Natural killer cell (primary cell): Measurements from ENCODE around the gene MYF5. TPM values are rescaled to one million over a fixed set of nuclear protein-coding genes. Genes with fewer than 3 reads are reported as not detected.
"Not testable (repeated sequence)": the region's sequence is repeated elsewhere in the genome, so short reads cannot be mapped to it uniquely, and the experiment has no call there.

Experiments used
- ATAC-seq, 3 donors: fragments of 150-1000 bp in 2 of 3; fragments of 200-7000 bp in 1 of 3; cut with Tn5 transposase; 1 replicate in 1 of 3; 2 replicates in 2 of 3; pipeline ENCODE4 v1.10.0; 2021; ENCODE audit warnings: mild to moderate bottlenecking in 2 of 3, moderate library complexity in 2 of 3
- DNase-seq, 2 donors: peaks; one replicate each; pipeline versions ENCODE4 v3.0.0 to v3.0.0-alpha.2; 2013 to 2021; ENCODE audit warnings: mixed read lengths in 1 of 2
- H3K27ac ChIP-seq: one replicate; pipeline ENCODE4 v1.5.1; 2013; ENCODE audit warnings: mild to moderate bottlenecking, low read length
- H3K27me3 ChIP-seq: one replicate; pipeline ENCODE4 v1.6.1; 2013; ENCODE audit warnings: low read length; ENCODE audit not compliant: control insufficient read depth, insufficient read depth
- H3K36me3 ChIP-seq: one replicate; pipeline ENCODE4 v1.6.1; 2013; ENCODE audit warnings: low read length; ENCODE audit not compliant: control insufficient read depth, insufficient read depth
- H3K4me1 ChIP-seq: one replicate; pipeline ENCODE4 v1.6.1; 2013; ENCODE audit warnings: low read length; ENCODE audit not compliant: control insufficient read depth, insufficient read depth
- H3K4me3 ChIP-seq: one replicate; pipeline ENCODE4 v1.5.1; 2013; ENCODE audit warnings: low read length
- H3K9me3 ChIP-seq: one replicate; pipeline ENCODE4 v1.6.1; 2013; ENCODE audit warnings: low read length; ENCODE audit not compliant: control insufficient read depth, insufficient read depth
- H3K27ac Mint-ChIP-seq, 2 donors: one replicate each; pipeline ENCODE4 v1.8.0; 2022; ENCODE audit warnings: mild to moderate bottlenecking in 2 of 2, mixed read lengths in 2 of 2, moderate library complexity in 1 of 2
- H3K27me3 Mint-ChIP-seq, 2 donors: one replicate each; pipeline ENCODE4 v1.8.0; 2022; ENCODE audit warnings: low read depth in 2 of 2, mixed read lengths in 2 of 2
- H3K36me3 Mint-ChIP-seq: one replicate; pipeline ENCODE4 v1.8.0; 2022; ENCODE audit warnings: mixed read lengths
- H3K4me1 Mint-ChIP-seq, 2 donors: one replicate each; pipeline ENCODE4 v1.8.0; 2022; ENCODE audit warnings: mixed read lengths in 2 of 2
- H3K4me3 Mint-ChIP-seq: one replicate; pipeline ENCODE4 v1.8.0; 2022; ENCODE audit warnings: mild to moderate bottlenecking, moderate library complexity, mixed read lengths
- H3K9me3 Mint-ChIP-seq, 2 donors: one replicate each; pipeline ENCODE4 v1.8.0; 2022; ENCODE audit warnings: mixed read lengths in 2 of 2
- CTCF ChIP-seq: fragments of 200-600 bp; IDR thresholded peaks from one replicate; pipeline ENCODE4 v1.8.0; 2022; ENCODE audit warnings: antibody characterized with exemption
- WGBS: methylation state at CpG from one replicate; pipeline ENCODE4 v1.1.7; 2013; ENCODE audit warnings: missing lambda C conversion rate; ENCODE audit not compliant: insufficient coverage; 5-methylcytosine and 5-hydroxymethylcytosine counted together
- intact Hi-C: fragments of 100-400 bp; cut with micrococcal nuclease; formaldehyde crosslinking; loops from one replicate; pipeline ENCODE4 v1.14.2; 2022
- total RNA-seq, 4 donors: library from RNA; stranded (reverse); fragments of 120-200 nt in 1 of 4; gene quantifications; one replicate each; pipeline versions ENCODE4 v1.2.3 to v1.2.4, GENCODE V29; 2013 to 2022

MYF5 gene
- not detected for total RNA-seq
- total RNA-seq (2013) = not detected

GRCh38 chr12:80716696-80717469 lies at the start of gene MYF5:
Gene MYF5, plus strand, starts transcription at chr12:80716912. Its CDS starts 152 bp downstream, at chr12:80717064.
- DNase-seq = no peak
- 29% methylated on average over 45 of the region's 45 CpGs for WGBS
- H3K4me1 ChIP-seq = no peaks in the 10 kb centered on the region
- no peaks in the 10 kb centered on the region for H3K27me3 ChIP-seq
- Mint-ChIP-seq H3K4me1 (no peaks in the 10 kb centered on the region), H3K36me3 (peaks cover 13% of the 10 kb centered on the region), H3K27me3 (peaks cover 17 to 34% of the 10 kb centered on the region in 2 donors), H3K27ac (no peak within 1 kb of the TSS), H3K4me3 (no peak within 1 kb of the TSS), H3K9me3 (peaks cover 0 to 4% of the 10 kb centered on the region in 2 donors)
- no peak for TF ChIP-seq CTCF
- no peak within 1 kb of the TSS for H3K27ac ChIP-seq
- no peak for ATAC-seq
- H3K36me3 ChIP-seq = no peaks in the 10 kb centered on the region
- intact Hi-C loops = no loop called here
- H3K9me3 ChIP-seq = no peaks in the 10 kb centered on the region
- H3K4me3 ChIP-seq = no peak within 1 kb of the TSS

- intact Hi-C loops = no loop called here
- no peak overlapping the region for H3K27ac ChIP-seq
- no peak for ATAC-seq
- Mint-ChIP-seq H3K9me3 (peaks cover 15 to 19% of the 10 kb centered on the region in 2 donors), H3K27me3 (no peaks in the 10 kb centered on the region), H3K27ac (no peak overlapping the region), H3K4me1 (no peaks in the 10 kb centered on the region), H3K4me3 (no peak overlapping the region), H3K36me3 (no peaks in the 10 kb centered on the region)
- no peak overlapping the region for H3K4me3 ChIP-seq
- H3K4me1 ChIP-seq = no peaks in the 10 kb centered on the region
- TF ChIP-seq CTCF = no peak
- DNase-seq = no peak
- H3K9me3 ChIP-seq = no peaks in the 10 kb centered on the region
- whole genome bisulfite sequencing = 65% methylated on average over 4 of the region's 5 CpGs
- no peaks in the 10 kb centered on the region for H3K27me3 ChIP-seq
- H3K36me3 ChIP-seq = no peaks in the 10 kb centered on the region
These were observed 46.5 kb upstream of the MYF5 start for GRCh38 chr12:80670214-80670613.

- H3K4me3 ChIP-seq, H3K27ac Mint-ChIP-seq, H3K9me3 ChIP-seq, DNase-seq, H3K27me3 ChIP-seq, H3K27ac ChIP-seq, H3K36me3 Mint-ChIP-seq, H3K27me3 Mint-ChIP-seq, H3K4me3 Mint-ChIP-seq, ATAC-seq, H3K4me1 Mint-ChIP-seq, H3K36me3 ChIP-seq, H3K4me1 ChIP-seq, intact Hi-C loops, H3K9me3 Mint-ChIP-seq: not testable (repeated sequence)
- 92% methylated on average over 13 of the region's 13 CpGs for WGBS
These were observed 40.6 kb upstream of the MYF5 start for GRCh38 chr12:80676042-80676636.

DNA sequence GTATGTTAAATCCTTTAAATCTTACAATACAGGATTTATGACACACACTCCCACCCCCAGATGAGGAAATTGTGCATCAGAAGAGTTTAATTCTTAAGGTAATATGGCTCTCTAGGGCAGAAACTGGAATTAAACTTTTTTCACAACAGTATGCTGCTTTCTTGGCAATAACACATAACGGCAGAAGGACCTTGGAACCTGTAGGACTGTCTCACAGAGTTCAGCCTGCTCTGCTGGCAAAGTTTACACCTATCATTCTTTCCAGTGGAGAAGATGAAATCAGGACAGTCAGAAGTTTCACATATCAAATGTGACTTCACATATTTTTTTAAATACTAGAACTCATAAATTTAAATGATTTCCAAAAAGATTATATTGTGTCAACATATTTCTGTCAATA lies 39.9 kb upstream of the MYF5 start:
- Mint-ChIP-seq H3K27me3 (no peaks in the 10 kb centered on the region), H3K36me3 (no peaks in the 10 kb centered on the region), H3K27ac (no peak overlapping the region), H3K4me3 (no peak overlapping the region), H3K4me1 (no peaks in the 10 kb centered on the region), H3K9me3 (peaks cover 5 to 6% of the 10 kb centered on the region in 2 donors)
- Histone ChIP-seq H3K4me1 (no peaks in the 10 kb centered on the region), H3K36me3 (no peaks in the 10 kb centered on the region), H3K27me3 (no peaks in the 10 kb centered on the region), H3K4me3 (no peak overlapping the region), H3K9me3 (no peaks in the 10 kb centered on the region), H3K27ac (no peak overlapping the region)
- intact Hi-C loops = no loop called here
- DNase-seq = no peak
- TF ChIP-seq CTCF = no peak
- 89% methylated on average over 1 of the region's 1 CpG for WGBS
- ATAC-seq = no peak
